HG03520 (cell line): Measurements from ENCODE around the gene ENTPD3.
"Not testable (repeated sequence)": the region's sequence is repeated elsewhere in the genome, so short reads cannot be mapped to it uniquely, and the experiment has no call there.

Source experiments
- ATAC-seq: cut with Tn5 transposase; IDR thresholded peaks from one replicate; pipeline ENCODE4 v1.9.1; 2021; ENCODE audit warnings: mild to moderate bottlenecking, moderate library complexity; ENCODE audit not compliant: unreplicated experiment

ENTPD3 gene

GRCh38 chr3:40456940-40457823 is 70.2 kb downstream of the ENTPD3 start, which contains the start of gene RPL14:
TSS of gene RPL14 (plus strand) at chr3:40457339. CDS start at chr3:40457472, 133 bp downstream.
- ATAC-seq, result peak; percentile 57

GRCh38 chr3:40458473-40458872 is 71.5 kb downstream of the ENTPD3 start:
- no peak for ATAC-seq

GRCh38 chr3:40460481-40460880 is 73.5 kb downstream of the ENTPD3 start:
- ATAC-seq, result not testable (repeated sequence)

DNA sequence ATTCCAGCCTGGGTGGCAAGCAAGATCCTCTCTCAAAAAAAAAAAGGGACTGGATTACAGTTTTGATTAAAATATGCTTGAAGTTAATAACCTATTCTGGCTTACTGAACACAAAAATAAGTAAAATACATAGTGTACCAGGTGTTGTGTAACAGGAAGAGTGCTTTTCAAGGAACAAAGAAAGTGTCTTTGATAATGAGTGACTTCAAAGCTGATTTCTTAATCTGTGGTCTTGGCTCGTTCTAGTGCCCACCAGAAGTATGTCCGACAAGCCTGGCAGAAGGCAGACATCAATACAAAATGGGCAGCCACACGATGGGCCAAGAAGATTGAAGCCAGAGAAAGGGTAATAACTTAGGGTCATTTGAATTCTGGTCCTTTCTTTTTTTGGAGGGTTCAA is 74.2 kb downstream of the ENTPD3 start:
- no peak for ATAC-seq

DNA sequence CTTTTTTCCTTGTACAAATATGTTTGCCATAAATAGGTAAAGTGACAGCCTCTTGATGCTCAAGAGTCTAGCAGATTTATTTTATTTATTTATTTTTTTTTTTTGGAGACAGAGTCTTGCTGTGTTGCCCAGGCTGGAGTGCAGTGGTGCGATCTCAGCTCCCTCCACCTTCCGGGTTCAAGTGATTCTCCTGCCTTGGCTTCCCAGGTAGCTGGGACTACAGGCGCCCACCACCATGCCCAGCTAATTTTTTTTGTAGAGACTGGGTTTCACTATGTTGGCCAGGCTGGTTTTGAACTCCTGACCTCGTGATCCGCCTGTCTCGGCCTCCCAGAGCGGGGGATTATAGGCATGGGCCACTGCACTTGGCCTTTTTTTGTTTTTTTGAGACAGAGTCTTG is 75.9 kb downstream of the ENTPD3 start:
- ATAC-seq, result not testable (repeated sequence)

DNA sequence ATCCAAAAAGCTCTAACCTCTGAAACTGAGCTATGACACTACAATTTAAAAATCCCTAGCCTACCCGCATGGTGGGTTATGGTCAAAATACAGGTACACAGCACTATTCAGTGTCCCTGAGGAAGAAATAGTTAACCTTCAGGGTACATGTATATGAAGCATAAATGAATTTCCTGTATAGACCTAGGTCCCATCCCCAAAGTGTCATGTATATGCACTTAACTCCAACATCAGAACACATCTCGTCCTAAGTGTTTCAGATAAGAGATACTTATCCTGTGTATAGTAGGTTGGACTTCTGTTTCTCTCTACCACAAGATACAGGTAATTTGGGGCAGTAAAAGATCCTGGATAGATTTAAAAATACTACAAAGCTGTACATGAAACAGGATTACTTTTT is 76.6 kb downstream of the ENTPD3 start:
- no peak for ATAC-seq

DNA sequence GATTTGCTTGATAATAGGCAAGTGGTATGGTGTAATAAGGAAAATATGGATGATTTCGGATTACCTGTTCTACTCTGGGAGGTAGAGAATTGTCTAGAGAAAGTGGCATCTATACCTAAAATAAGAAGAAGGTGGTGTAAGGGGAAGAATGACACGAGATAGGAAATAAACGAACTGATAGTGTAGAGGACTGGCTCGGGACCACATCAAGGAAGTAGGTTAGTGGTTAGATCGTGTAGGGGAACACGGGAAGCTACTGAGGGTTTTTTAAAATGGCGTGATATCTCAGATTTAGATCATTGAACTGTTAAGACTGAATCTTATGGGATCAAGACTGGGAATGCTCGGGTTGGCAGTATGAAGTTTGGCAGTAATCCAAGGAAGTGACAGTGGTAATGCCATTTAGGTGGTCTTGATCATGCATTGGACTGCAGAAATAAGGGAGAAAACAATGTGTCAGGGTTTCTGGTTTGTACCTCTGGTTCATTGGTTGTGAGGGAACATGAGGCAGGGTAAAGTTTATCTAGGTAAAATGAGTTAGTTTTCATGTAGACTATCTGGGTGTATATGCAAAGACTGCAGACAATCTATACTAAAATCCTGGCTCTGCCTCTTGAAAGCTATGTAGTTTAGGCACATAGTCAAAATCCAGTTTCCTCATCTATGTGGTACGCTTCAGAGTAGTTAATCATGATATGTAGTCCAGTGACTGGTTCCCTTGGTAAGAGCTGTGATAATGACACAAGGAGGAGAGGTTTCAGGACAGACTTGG is 77.5 kb downstream of the ENTPD3 start:
- ATAC-seq, result no peak

- ATAC-seq, result no peak
These were observed 78.1 kb downstream of the ENTPD3 start for GRCh38 chr3:40465111-40465407.

DNA sequence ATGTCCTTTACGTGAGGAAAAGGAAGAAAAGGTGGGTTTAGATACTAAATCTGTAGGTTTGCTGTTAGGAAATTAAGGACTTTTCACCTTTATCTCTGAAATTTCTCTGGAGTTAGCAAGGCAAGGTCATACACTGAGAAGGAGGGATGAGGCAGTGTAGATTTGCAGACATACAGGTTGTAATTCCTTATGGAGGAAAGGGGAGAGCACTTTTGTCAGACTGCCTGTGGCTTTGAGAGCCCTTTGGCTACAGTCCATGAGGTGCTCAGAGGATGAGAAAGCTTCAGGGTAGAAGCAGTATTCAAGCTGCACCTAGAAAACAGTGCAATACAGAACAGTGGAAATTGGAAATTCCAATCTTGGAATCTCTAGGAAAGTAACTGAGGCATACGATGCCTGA is 78.5 kb downstream of the ENTPD3 start:
- ATAC-seq, result no peak

- no peak for ATAC-seq
These were observed 81.0 kb downstream of the ENTPD3 start for GRCh38 chr3:40468018-40468417.

GRCh38 chr3:40470701-40471100 is 83.7 kb downstream of the ENTPD3 start:
- ATAC-seq, result no peak

DNA sequence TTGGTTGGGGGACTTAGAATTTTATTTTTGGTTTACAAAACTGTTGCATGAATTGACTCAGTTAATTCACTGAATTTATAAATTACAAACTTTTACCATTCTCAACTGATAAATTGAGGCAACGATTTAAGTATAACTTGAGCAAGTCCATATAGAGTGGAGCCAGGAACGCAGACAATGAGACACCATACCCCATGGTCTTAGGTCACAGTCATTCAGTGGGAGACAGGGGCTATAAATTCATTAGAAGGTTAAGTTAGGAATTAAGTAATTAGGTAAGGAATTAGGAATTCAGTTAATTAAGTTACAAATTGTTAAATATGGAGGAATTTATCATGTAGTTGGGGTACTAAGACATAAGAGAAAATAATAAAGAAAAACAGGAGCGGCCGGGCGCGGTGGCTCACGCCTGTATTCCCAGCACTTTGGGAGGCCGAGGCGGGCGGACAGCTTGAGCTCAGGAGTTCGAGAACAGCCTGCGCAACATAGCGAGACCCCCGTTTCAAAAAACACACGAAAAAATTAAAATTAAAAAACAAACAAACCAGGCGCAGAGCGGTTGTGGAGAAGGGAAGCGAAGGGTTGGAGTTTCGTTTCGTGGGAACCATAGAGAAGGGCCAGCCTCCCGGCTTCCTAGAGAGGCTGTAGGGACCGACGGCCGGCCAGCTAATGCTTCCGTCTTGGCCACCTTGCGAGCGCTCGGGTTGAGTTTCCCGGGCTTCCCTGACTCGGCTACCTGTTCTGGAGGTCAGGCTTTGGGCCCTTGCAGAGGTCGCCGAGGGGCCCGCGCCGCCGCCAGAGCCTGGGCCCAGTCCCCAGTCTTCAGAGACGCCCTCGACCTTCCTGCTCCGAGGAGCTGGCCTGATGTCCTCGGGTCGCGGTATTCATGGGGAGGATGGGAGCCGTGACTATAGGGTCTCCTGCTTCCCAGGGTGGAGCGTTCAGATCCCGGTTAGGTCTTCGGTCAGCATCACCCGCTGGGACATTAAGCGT is 89.8 kb downstream of the ENTPD3 start, which contains the start of gene ZNF619:
Gene ZNF619 (plus strand): TSS at position 645 of the 993 bp plus-strand sequence. CDS start 858 bp downstream, outside the sequence.
- peak; percentile 76 for ATAC-seq

GRCh38 chr3:40477666-40478065 is 90.7 kb downstream of the ENTPD3 start:
- ATAC-seq, result no peak
